IMR-90 (cell line): ENCODE measurements around the gene TSACC. TPM values are rescaled to one million over a fixed set of nuclear protein-coding genes. Genes with fewer than 3 reads are reported as not detected.

Experiments used
- ATAC-seq: fragments of 200-7000 bp; cut with Tn5 transposase; 2 replicates; pipeline ENCODE4 v1.9.1; 2020; ENCODE audit warnings: low read depth, mild to moderate bottlenecking, moderate library complexity
- BruUV-seq: library from RNA; stranded (reverse); fragments of 400-500 nt; replicated peaks from 2 replicates; lab custom pipeline; 2021; lab: Mats Ljungman, UMichigan
- CTCF ChIA-PET: fragments of 300-600 bp; formaldehyde crosslinking; extraction: SDS; loops from one replicate; lab custom pipeline; 2021; ENCODE audit warnings: antibody characterized with exemption; lab: Yijun Ruan, JAX
- POLR2A ChIA-PET: fragments of 300-600 bp; sonication (Branson Sonifier 250); formaldehyde crosslinking; loops from one replicate; lab custom pipeline; 2022; ENCODE audit warnings: antibody characterized with exemption; ENCODE audit not compliant: unreplicated experiment; lab: Charles Lee
- DNase-seq: peaks from one replicate; pipeline ENCODE4 v3.0.0; 2013
- H2AFZ ChIP-seq: replicated peaks from 2 replicates; pipeline ENCODE3; 2013; ENCODE audit warnings: low read length, mild to moderate bottlenecking; ENCODE audit not compliant: poor library complexity
- H2AK5ac ChIP-seq: 2 replicates; pipeline ENCODE4 v1.6.1; 2013; ENCODE audit warnings: low read depth, low read length, inconsistent platforms
- H2AK9ac ChIP-seq: replicated peaks from 2 replicates; pipeline ENCODE3; 2013; ENCODE audit warnings: mild to moderate bottlenecking, low read depth, low read length, moderate library complexity; ENCODE audit not compliant: poor library complexity
- H2BK120ac ChIP-seq: 2 replicates; pipeline ENCODE4 v1.6.1; 2013; ENCODE audit warnings: low read depth, low read length, inconsistent platforms
- H2BK15ac ChIP-seq: 3 replicates; pipeline ENCODE4 v1.6.1; 2013; ENCODE audit warnings: low read depth, low read length, inconsistent platforms
- H2BK20ac ChIP-seq: 2 replicates; pipeline ENCODE4 v1.6.1; 2013; ENCODE audit warnings: low read depth, mild to moderate bottlenecking, inconsistent platforms, low read length, moderate library complexity
- H2BK5ac ChIP-seq: 2 replicates; pipeline ENCODE4 v1.6.1; 2013; ENCODE audit warnings: mild to moderate bottlenecking, low read depth, low read length, inconsistent platforms; ENCODE audit not compliant: poor library complexity, severe bottlenecking
- H3K14ac ChIP-seq: replicated peaks from 2 replicates; pipeline ENCODE4 v1.6.1; 2013; ENCODE audit warnings: low read depth, low read length, inconsistent platforms
- H3K18ac ChIP-seq: 2 replicates; pipeline ENCODE4 v1.6.1; 2013; ENCODE audit warnings: low read depth, low read length, control low read depth
- H3K23ac ChIP-seq: 2 replicates; pipeline ENCODE4 v1.6.1; 2013; ENCODE audit warnings: low read depth, low read length, inconsistent platforms
- H3K27ac ChIP-seq: 2 replicates; pipeline ENCODE4 v1.5.1; 2013; ENCODE audit warnings: mild to moderate bottlenecking, control low read depth, low read length; ENCODE audit not compliant: insufficient read depth
- H3K27me3 ChIP-seq: 2 replicates; pipeline ENCODE4 v1.6.1; 2013; ENCODE audit warnings: low read length; ENCODE audit not compliant: control insufficient read depth, insufficient read depth
- H3K36me3 ChIP-seq: 2 replicates; pipeline ENCODE4 v1.6.1; 2013; ENCODE audit warnings: low read length, mixed read lengths; ENCODE audit not compliant: control insufficient read depth, insufficient read depth
- H3K4ac ChIP-seq: 2 replicates; pipeline ENCODE4 v1.6.1; 2013; ENCODE audit warnings: low read depth, low read length, inconsistent platforms
- H3K4me1 ChIP-seq: 2 replicates; pipeline ENCODE4 v1.6.1; 2013; ENCODE audit warnings: low read length, mixed read lengths; ENCODE audit not compliant: control insufficient read depth, insufficient read depth
- H3K4me2 ChIP-seq: 2 replicates; pipeline ENCODE4 v1.6.1; 2013; ENCODE audit warnings: low read depth, mild to moderate bottlenecking, control low read depth, low read length, moderate library complexity
- H3K4me3 ChIP-seq: 2 replicates; pipeline ENCODE4 v1.5.1; 2013; ENCODE audit warnings: low read depth, mild to moderate bottlenecking, control low read depth, low read length, moderate library complexity; ENCODE audit not compliant: insufficient read depth
- H3K56ac ChIP-seq: 2 replicates; pipeline ENCODE4 v1.6.1; 2013; ENCODE audit warnings: low read length, inconsistent platforms; ENCODE audit not compliant: insufficient read depth; ENCODE audit errors: extremely low read depth
- H3K79me1 ChIP-seq, 2 experiments: 2 replicates each; pipeline ENCODE4 v1.6.1; 2013; ENCODE audit warnings: low read length in 2 of 2, inconsistent platforms in 1 of 2, low read depth in 1 of 2
- H3K9ac ChIP-seq: 2 replicates; pipeline ENCODE4 v1.6.1; 2013; ENCODE audit warnings: low read depth, low read length, control low read depth
- H3K9me1 ChIP-seq: 2 replicates; pipeline ENCODE4 v1.6.1; 2013; ENCODE audit warnings: low read length, inconsistent platforms; ENCODE audit not compliant: insufficient read depth
- H3K9me3 ChIP-seq: 2 replicates; pipeline ENCODE4 v1.6.1; 2013; ENCODE audit warnings: low read length; ENCODE audit not compliant: control insufficient read depth, insufficient read depth
- H4K20me1 ChIP-seq: 2 replicates; pipeline ENCODE4 v1.6.1; 2013; ENCODE audit warnings: low read length, inconsistent platforms; ENCODE audit not compliant: insufficient read depth
- H4K5ac ChIP-seq: 2 replicates; pipeline ENCODE4 v1.6.1; 2013; ENCODE audit warnings: mild to moderate bottlenecking, low read depth, low read length, control low read depth
- H4K8ac ChIP-seq, 2 experiments: 2 replicates each; pipeline ENCODE4 v1.6.1; 2013; ENCODE audit warnings: low read depth in 2 of 2, low read length in 2 of 2, control low read depth in 1 of 2, inconsistent platforms in 1 of 2
- H4K91ac ChIP-seq: 2 replicates; pipeline ENCODE4 v1.6.1; 2013; ENCODE audit warnings: low read depth, low read length, inconsistent platforms; ENCODE audit not compliant: insufficient read depth
- FOS ChIP-seq: fragments of 150-350 bp; IDR thresholded peaks from 2 replicates; pipeline ENCODE4 v1.6.1; 2016; ENCODE audit warnings: low read depth, low read length
- NFE2L2 ChIP-seq: fragments of 150-350 bp; IDR thresholded peaks from 2 replicates; pipeline ENCODE4 v1.6.1; 2016; ENCODE audit warnings: low read depth, mild to moderate bottlenecking, low read length
- RCOR1 ChIP-seq: IDR thresholded peaks from 2 replicates; pipeline ENCODE4 v1.6.1; 2012; ENCODE audit warnings: mild to moderate bottlenecking, low read length, improper control_type of control experiment; ENCODE audit not compliant: insufficient replicate concordance
- RFX5 ChIP-seq: IDR thresholded peaks from 2 replicates; pipeline ENCODE4 v1.8.0; 2012; ENCODE audit warnings: low read depth, mild to moderate bottlenecking, low read length, moderate library complexity
- WGBS, 2 experiments: methylation state at CpG; one replicate each; pipeline versions ENCODE4 v1.1.5 to v1.1.7; 2013; ENCODE audit warnings: missing lambda C conversion rate in 2 of 2; ENCODE audit not compliant: insufficient read length in 1 of 2; ENCODE audit errors: extremely low coverage in 2 of 2; 5-methylcytosine and 5-hydroxymethylcytosine counted together
- dilution Hi-C: fragments of 300-500 bp; cut with HindIII; formaldehyde crosslinking; loops from one replicate; pipeline ENCODE4 v1.14.3; 2018; ENCODE audit warnings: low sequenced_read_pairs; ENCODE audit not compliant: unreplicated experiment
- in situ Hi-C: fragments of 300-500 bp; cut with MboI; formaldehyde crosslinking; loops from 3 replicates; pipeline ENCODE4 v1.14.3; 2019; ENCODE audit warnings: low sequenced_read_pairs, inconsistent platforms, mixed read lengths
- intact Hi-C: fragments of 100-400 bp; cut with micrococcal nuclease; formaldehyde crosslinking; loops from 2 replicates; pipeline ENCODE4 v1.10.0; 2022
- polyA plus RNA-seq, 3 experiments: library from polyadenylated mRNA; depleted of rRNA; stranded (reverse); fragments of >200 nt; gene quantifications; 2 replicates each; pipeline ENCODE4 v1.2.3, GENCODE V29; 2012; ENCODE audit warnings: low replicate concordance in 1 of 3
- total RNA-seq: library from RNA; depleted of rRNA; stranded (reverse); fragments of >200 nt; gene quantifications from 2 replicates; pipeline ENCODE4 v1.2.3, GENCODE V29; 2012

TSACC gene
- total and polyA plus RNA-seq, 2 of the 4 experiments (the other 2 are of a cell fraction): 0.75 TPM; not detected in 1

- Histone ChIP-seq H3K79me1 (peaks cover 3 to 19% of the 10 kb centered on the region in 2 experiments), H4K20me1 (no peaks in the 10 kb centered on the region), H3K36me3 (peaks cover 3% of the 10 kb centered on the region; the same call in 1 of the 2 replicates), H3K27me3 (no peaks in the 10 kb centered on the region), H3K4me3 (no peak within 1 kb of the TSS), H4K5ac (no peak within 1 kb of the TSS), H3K9me3 (no peaks in the 10 kb centered on the region), H3K23ac (no peak within 1 kb of the TSS), H2BK15ac (no peak within 1 kb of the TSS), H3K18ac (no peak within 1 kb of the TSS), H3K9me1 (peaks cover 6% of the 10 kb centered on the region; the same call in 1 of the 2 replicates), H3K4ac (no peak within 1 kb of the TSS), H2AFZ (no peak within 1 kb of the TSS), H2BK120ac (no peak within 1 kb of the TSS), H3K14ac (no peak within 1 kb of the TSS), H2BK20ac (no peak within 1 kb of the TSS), H3K4me1 (no peaks in the 10 kb centered on the region; the same call in 1 of the 2 replicates), H3K27ac (no peak within 1 kb of the TSS), H4K8ac (no peak within 1 kb of the TSS), H3K4me2 (no peak within 1 kb of the TSS), H2BK5ac (no peak within 1 kb of the TSS), H2AK5ac (no peak within 1 kb of the TSS), H3K9ac (no peak within 1 kb of the TSS), H2AK9ac (no peak within 1 kb of the TSS), H3K56ac (no peak within 1 kb of the TSS), H4K91ac (no peak within 1 kb of the TSS)
- no peak for DNase-seq
- ChIA-PET CTCF (interaction anchor here (1.1 kb wide), 1 partner anchor 17 kb away, joined by 3 read pairs; no protein-coding TSS in a partner anchor), POLR2A (no interaction called here)
- in situ Hi-C loops (no loop called here), intact Hi-C loops (no loop called here), dilution Hi-C loops (no loop called here)
- BruUV-seq: no TSS peak
- TF ChIP-seq RFX5: no peak
- no peak for TF ChIP-seq FOS
- no peak for TF ChIP-seq RCOR1
- TF ChIP-seq NFE2L2: no peak
- no peak for ATAC-seq
- 88% methylated on average over 15 of the region's 19 CpGs; no CpG with 5 or more reads in 1 of the 2 experiments for WGBS, 2 experiments
Observed at GRCh38 chr1:156298852-156299357, 39.4 kb upstream of the TSACC start, which contains the start of gene VHLL. TSS of gene VHLL (minus strand) at chr1:156299307. CDS start at chr1:156299189, 118 bp downstream.
